Glutamatergic neuron (in vitro differentiated cells): ENCODE measurements around the gene ARPP21. TPM values are rescaled to one million over a fixed set of nuclear protein-coding genes. Genes with fewer than 3 reads are reported as not detected.
A peak's percentile ranks its signal among the peaks of the same experiment; 100 is the strongest.

Source experiments
- DNase-seq: peaks from one replicate; pipeline ENCODE4 v3.0.0; 2022
- H3K27ac Mint-ChIP-seq: one replicate; pipeline ENCODE4 v1.8.0; 2020; ENCODE audit warnings: mild to moderate bottlenecking, mixed read lengths, inconsistent platforms; ENCODE audit not compliant: unreplicated experiment
- H3K27me3 Mint-ChIP-seq: one replicate; pipeline ENCODE4 v1.8.0; 2020; ENCODE audit warnings: mild to moderate bottlenecking, moderate library complexity, mixed read lengths, inconsistent platforms; ENCODE audit not compliant: unreplicated experiment
- H3K36me3 Mint-ChIP-seq: one replicate; pipeline ENCODE4 v1.8.0; 2020; ENCODE audit warnings: mild to moderate bottlenecking, mixed read lengths, inconsistent platforms; ENCODE audit not compliant: unreplicated experiment
- H3K4me1 Mint-ChIP-seq: one replicate; pipeline ENCODE4 v1.8.0; 2020; ENCODE audit warnings: mild to moderate bottlenecking, low read depth, mixed read lengths, inconsistent platforms; ENCODE audit not compliant: unreplicated experiment
- H3K4me3 Mint-ChIP-seq: one replicate; pipeline ENCODE4 v1.8.0; 2020; ENCODE audit warnings: mild to moderate bottlenecking, mixed read lengths, inconsistent platforms; ENCODE audit not compliant: unreplicated experiment
- H3K9me3 Mint-ChIP-seq: one replicate; pipeline ENCODE4 v1.8.0; 2020; ENCODE audit warnings: mild to moderate bottlenecking, moderate library complexity, mixed read lengths, inconsistent platforms; ENCODE audit not compliant: unreplicated experiment
- total RNA-seq: library from RNA; stranded (reverse); fragmentation: NEBNext Ultra II Directional; extraction: Animal tissue kit (Norgen Biotek cat#: 25700); gene quantifications from one replicate; pipeline ENCODE4 v1.2.1, GENCODE V29; 2021; ENCODE audit not compliant: unreplicated experiment
- TF ChIP-seq, protein P1 (sequence below): fragments of 200-600 bp; sonication (generic); IDR thresholded peaks from one replicate; pipeline ENCODE4 v1.5.0; 2021; ENCODE audit not compliant: partially characterized antibody, unreplicated experiment

Gene ARPP21
- total RNA-seq, 1 donor from 2014 or later, result 10.3 TPM

DNA sequence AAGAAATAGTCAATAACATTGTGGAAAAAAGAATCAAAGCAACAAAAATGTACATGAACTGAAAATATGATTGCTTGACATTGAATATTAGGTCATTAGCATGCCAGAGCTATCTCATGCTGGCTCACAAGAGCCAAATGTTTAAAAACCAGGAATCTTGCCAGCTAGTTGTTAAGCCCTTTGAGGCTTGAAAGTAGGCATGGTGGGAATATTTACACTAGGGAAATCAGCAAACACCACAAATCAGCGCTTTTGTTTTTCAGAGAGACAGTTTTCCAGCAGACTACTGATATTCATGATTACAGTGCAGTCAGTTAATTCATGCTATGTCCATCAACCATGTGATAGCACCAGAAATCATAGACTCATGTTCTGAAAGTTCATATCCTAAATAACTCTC is 144.8 kb downstream of the ARPP21 start:
- no peaks in the 10 kb centered on the region for H3K27me3 Mint-ChIP-seq
- H3K4me3 Mint-ChIP-seq, result no peak overlapping the region
- DNase-seq, result no peak
- TF ChIP-seq, protein P1, sequence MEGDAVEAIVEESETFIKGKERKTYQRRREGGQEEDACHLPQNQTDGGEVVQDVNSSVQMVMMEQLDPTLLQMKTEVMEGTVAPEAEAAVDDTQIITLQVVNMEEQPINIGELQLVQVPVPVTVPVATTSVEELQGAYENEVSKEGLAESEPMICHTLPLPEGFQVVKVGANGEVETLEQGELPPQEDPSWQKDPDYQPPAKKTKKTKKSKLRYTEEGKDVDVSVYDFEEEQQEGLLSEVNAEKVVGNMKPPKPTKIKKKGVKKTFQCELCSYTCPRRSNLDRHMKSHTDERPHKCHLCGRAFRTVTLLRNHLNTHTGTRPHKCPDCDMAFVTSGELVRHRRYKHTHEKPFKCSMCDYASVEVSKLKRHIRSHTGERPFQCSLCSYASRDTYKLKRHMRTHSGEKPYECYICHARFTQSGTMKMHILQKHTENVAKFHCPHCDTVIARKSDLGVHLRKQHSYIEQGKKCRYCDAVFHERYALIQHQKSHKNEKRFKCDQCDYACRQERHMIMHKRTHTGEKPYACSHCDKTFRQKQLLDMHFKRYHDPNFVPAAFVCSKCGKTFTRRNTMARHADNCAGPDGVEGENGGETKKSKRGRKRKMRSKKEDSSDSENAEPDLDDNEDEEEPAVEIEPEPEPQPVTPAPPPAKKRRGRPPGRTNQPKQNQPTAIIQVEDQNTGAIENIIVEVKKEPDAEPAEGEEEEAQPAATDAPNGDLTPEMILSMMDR, result no peak
- no peak overlapping the region for H3K27ac Mint-ChIP-seq
- peaks cover 27% of the 10 kb centered on the region for H3K4me1 Mint-ChIP-seq
- no peaks in the 10 kb centered on the region for H3K9me3 Mint-ChIP-seq
- H3K36me3 Mint-ChIP-seq, result no peaks in the 10 kb centered on the region

DNA sequence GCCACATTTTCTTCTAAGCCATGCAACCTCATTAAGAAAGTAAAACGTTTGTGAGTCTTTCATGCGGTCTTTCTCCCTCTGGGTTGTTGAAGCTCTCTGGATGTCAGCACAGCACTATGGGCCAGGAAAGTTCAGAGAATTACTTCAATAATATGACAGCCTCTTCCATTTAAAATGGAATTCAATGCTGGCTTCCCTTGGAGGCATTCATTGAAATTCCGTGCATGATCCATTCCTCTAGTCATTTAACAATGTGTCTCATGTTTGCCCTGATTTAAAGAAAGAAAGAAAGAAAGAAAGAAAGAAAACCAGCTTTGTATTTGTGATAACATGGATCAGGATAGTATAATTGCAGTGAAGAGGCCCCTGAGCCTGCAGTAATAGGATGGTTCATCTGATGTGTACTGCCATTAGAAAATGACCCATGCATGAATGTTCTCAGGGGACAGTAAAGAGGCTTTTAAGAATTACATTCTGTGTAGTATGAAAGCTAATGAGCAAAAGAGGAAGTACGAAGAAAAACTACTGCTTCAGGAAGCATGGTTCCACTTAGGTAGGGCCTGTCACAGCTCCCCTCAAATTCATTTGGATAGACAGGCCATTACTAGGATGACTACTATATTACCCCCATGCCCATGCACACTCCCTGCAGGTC is 146.0 kb downstream of the ARPP21 start:
- Mint-ChIP-seq H3K36me3 (no peaks in the 10 kb centered on the region), H3K27ac (peak overlapping the region; percentile 3), H3K9me3 (no peaks in the 10 kb centered on the region), H3K27me3 (no peaks in the 10 kb centered on the region), H3K4me3 (no peak overlapping the region), H3K4me1 (peaks cover 29% of the 10 kb centered on the region)
- no peak for DNase-seq
- TF ChIP-seq, protein P1, result no peak

DNA sequence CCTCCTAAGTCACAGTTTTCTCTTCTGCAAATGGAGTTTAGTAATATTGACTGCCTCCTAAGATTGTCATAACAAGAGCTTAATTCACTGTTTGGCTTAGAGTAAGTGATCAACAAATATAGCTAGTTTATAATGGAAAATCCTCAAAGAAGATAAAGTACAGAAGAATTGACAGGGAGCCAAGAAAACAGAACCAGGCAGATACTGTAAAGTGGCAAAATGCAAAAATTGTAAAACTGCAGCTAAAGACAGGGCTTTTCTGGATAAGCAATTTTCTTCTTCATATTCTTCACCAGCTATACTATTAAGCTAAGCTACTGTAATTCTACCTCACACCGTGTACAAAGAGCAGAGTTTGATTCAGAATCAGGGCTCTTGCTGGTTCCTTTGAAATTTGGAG is 148.6 kb downstream of the ARPP21 start:
- Mint-ChIP-seq H3K4me1 (peaks cover 23% of the 10 kb centered on the region), H3K27me3 (no peaks in the 10 kb centered on the region), H3K36me3 (no peaks in the 10 kb centered on the region), H3K9me3 (no peaks in the 10 kb centered on the region), H3K27ac (no peak overlapping the region), H3K4me3 (no peak overlapping the region)
- TF ChIP-seq, protein P1, result no peak
- no peak for DNase-seq

DNA sequence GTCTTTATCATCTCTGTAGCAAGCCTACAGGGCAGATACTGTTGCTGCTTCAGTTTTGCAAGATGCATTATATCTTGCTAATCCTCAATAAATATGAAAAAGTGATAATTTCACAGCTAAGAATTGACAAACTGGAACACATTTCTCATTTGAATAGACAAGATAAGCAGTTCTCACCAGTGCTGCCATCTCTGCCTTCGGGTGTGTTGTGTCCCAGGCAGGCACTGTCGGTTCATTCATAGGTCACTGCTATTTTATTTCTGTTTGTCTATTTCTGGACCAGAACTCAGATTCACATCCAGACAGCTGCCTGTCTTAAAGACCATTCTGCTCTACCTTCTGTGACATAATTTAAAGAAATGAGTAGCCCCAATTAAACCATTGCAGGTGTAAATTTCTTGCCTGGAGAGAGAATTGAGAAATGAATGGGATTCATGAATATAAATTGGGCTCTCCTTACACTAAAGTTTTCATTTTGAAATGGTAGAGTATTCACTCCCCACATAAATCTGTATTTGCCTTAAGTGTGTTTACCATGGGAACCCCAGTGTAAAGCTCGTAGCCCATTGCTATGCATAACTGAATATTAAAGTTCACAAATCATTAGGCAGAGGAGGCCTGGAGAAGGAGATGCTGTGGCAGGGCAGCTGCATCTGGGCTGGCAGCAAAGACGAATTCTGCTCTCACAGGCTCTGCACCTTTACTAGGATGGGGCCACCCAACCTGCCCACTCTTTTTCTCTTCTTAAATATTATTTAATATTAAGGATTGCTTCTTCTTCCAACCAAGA is 149.9 kb downstream of the ARPP21 start:
- Mint-ChIP-seq H3K9me3 (no peaks in the 10 kb centered on the region), H3K27ac (no peak overlapping the region), H3K36me3 (no peaks in the 10 kb centered on the region), H3K27me3 (no peaks in the 10 kb centered on the region), H3K4me1 (peaks cover 19% of the 10 kb centered on the region), H3K4me3 (no peak overlapping the region)
- DNase-seq, result no peak
- TF ChIP-seq, protein P1, result no peak

DNA sequence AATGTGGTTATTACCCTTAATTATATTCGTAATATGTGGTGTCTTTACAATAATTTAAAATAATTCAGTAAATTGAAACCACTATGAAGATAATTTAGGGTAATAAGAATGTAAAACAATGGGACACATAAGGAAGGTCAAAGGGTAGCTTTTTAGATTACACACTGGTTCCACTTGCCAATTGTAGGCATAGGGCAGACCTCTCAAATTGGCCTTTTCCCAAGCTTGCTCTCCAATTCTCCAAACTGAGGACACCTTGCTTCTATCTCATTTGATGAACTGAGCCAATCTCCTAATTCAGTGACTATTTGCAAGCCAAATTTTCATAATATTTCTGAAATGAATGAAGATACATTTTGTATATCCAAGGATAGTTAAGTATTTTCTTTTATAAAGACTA is 151.4 kb downstream of the ARPP21 start:
- no peak overlapping the region for H3K4me3 Mint-ChIP-seq
- no peak overlapping the region for H3K27ac Mint-ChIP-seq
- H3K36me3 Mint-ChIP-seq, result no peaks in the 10 kb centered on the region
- TF ChIP-seq, protein P1, result no peak
- no peaks in the 10 kb centered on the region for H3K9me3 Mint-ChIP-seq
- DNase-seq, result no peak
- no peaks in the 10 kb centered on the region for H3K27me3 Mint-ChIP-seq
- peaks cover 6% of the 10 kb centered on the region for H3K4me1 Mint-ChIP-seq
